Activated T-cell treated with anti-CD3 and anti-CD28 coated beads, Interleukin-2, amount 50 U/mL, for 72 hours (primary cell): ENCODE data around the gene CMTM8. TPM values are rescaled to one million over a fixed set of nuclear protein-coding genes. Genes with fewer than 3 reads are reported as not detected.
A peak's percentile ranks its signal among the peaks of the same experiment; 100 is the strongest.

ENCODE experiments used
- ATAC-seq, 2 donors: fragments of 150-1000 bp; cut with Tn5 transposase; replicated peaks in 1 of 2; 2 replicates each; pipeline ENCODE4 v1.10.0; 2021; ENCODE audit warnings: moderate library complexity in 2 of 2, mild to moderate bottlenecking in 1 of 2
- DNase-seq, 2 donors: peaks; one replicate each; pipeline ENCODE4 v3.0.0; 2021 to 2022; ENCODE audit warnings: mixed read lengths in 1 of 2
- H3K27ac Mint-ChIP-seq: one replicate; pipeline ENCODE4 v1.8.0; 2022; ENCODE audit warnings: mild to moderate bottlenecking, moderate library complexity, mixed read lengths
- H3K27me3 Mint-ChIP-seq: one replicate; pipeline ENCODE4 v1.8.0; 2022; ENCODE audit warnings: low read depth, mixed read lengths
- H3K36me3 Mint-ChIP-seq, 2 donors: one replicate each; pipeline ENCODE4 v1.8.0; 2022; ENCODE audit warnings: mixed read lengths in 2 of 2, mild to moderate bottlenecking in 1 of 2; ENCODE audit not compliant: insufficient read depth in 2 of 2
- H3K4me1 Mint-ChIP-seq: one replicate; pipeline ENCODE4 v1.8.0; 2022; ENCODE audit warnings: low read depth, mixed read lengths
- H3K4me3 Mint-ChIP-seq, 2 donors: one replicate each; pipeline ENCODE4 v1.8.0; 2022; ENCODE audit warnings: mild to moderate bottlenecking in 2 of 2, mixed read lengths in 2 of 2, moderate library complexity in 2 of 2
- H3K9me3 Mint-ChIP-seq, 2 donors: one replicate each; pipeline ENCODE4 v1.8.0; 2022; ENCODE audit warnings: mixed read lengths in 2 of 2
- total RNA-seq, 2 donors: library from RNA; stranded (reverse); gene quantifications; one replicate each; pipeline ENCODE4 v1.2.3, GENCODE V29; 2022

CMTM8 gene
- total RNA-seq, 2 donors from 2014 or later: 7.1 to 9.0 TPM

DNA sequence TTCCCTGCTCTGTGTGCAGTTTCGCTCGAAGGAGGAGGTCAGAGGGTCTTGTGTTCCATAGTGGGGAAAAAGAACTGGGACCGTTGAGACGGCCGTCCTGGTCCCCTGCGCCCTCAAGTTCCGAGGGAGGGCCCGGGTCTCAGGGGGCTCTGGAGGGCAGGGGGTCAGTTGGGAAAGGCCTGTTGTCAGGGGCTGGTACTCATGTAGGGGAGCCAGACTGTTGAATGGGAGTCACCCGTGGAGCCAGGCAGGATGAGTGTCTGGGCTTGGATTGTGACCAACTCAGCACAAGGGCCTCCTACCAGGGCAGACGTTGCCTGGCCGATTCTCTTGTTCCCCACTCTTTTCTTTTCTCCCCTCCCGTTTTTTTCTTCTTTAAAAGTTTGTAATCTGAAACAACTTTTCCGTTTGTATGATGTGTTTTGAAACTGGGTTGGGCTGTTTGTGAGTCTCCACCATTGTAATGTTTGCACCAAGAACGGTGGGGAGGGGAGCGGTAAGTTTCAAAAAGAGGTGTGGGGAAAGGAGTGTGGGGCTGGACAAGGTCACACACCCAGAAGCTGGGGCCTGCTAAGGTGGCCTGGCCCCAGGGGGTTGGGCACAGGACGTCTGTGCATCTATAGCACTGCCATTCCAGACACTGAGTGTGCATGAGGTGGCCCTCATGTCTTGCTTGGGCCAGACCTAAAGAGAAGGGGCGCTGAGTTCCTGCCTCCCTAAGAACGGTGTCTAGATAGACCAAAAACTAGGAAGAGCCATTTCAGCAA lies 154.2 kb downstream of the CMTM8 start:
- Mint-ChIP-seq H3K4me3 (peak overlapping the region; percentile 99), H3K36me3 (peaks cover 5 to 6% of the 10 kb centered on the region in 2 donors), H3K27ac (peak overlapping the region; percentile 98), H3K9me3 (no peaks in the 10 kb centered on the region), H3K4me1 (peaks cover 64% of the 10 kb centered on the region), H3K27me3 (no peaks in the 10 kb centered on the region)
- DNase-seq (peak; percentile 33 to 39), ATAC-seq (peak; percentile 44 to 48)

DNA sequence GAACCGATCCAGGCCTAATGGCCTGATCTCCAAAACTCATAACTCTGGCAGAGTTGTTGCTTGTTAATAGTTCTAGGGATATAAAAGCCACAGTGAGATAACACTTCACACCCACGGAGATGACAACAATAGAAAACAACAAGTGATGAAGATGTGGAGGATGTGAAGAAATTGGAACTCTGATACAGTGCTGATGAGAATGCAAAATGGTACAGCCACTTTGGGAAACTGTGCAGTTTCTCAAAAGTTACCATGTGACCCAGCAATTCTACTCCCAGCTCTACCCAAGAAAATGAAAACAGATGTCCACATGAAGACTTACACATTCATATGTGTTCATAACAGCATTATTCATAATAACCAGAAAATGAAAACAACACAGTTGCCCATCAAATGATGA lies 157.0 kb downstream of the CMTM8 start:
- Mint-ChIP-seq H3K4me3 (peak overlapping the region in 1 of 2 donors; percentile 99), H3K4me1 (peaks cover 72% of the 10 kb centered on the region), H3K27ac (peak overlapping the region; percentile 85), H3K36me3 (peaks cover 5 to 6% of the 10 kb centered on the region in 2 donors), H3K27me3 (no peaks in the 10 kb centered on the region), H3K9me3 (no peaks in the 10 kb centered on the region)
- DNase-seq (no peak), ATAC-seq (peak in 1 of 2 donors; percentile 7)

- Mint-ChIP-seq H3K27ac (peak overlapping the region; percentile 21), H3K27me3 (no peaks in the 10 kb centered on the region), H3K4me3 (no peak overlapping the region), H3K36me3 (peaks cover 0 to 4% of the 10 kb centered on the region in 2 donors), H3K9me3 (no peaks in the 10 kb centered on the region), H3K4me1 (peaks cover 77% of the 10 kb centered on the region)
- DNase-seq (no peak), ATAC-seq (no peak)
Measured at GRCh38 chr3:32397941-32398340, 159.5 kb downstream of the CMTM8 start.

DNA sequence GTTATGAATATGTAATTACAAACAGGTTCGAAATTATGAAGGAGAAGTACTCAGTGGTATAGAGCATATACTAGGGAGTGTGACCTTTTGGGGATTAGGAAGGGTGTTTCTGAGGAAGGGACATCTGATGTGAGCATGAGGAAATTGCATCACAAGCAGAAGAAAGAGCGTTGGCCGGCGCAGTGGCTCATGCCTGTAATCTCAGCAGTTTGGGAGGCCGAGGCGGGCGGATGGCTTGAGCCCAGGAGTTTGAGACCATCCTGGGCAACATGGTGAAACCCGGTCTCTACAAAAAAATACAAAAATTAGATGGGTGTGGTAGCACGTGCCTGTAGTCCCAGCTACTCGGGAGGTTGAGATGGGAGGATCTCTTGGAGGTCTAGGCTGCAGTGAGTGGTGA lies 160.1 kb downstream of the CMTM8 start:
- Mint-ChIP-seq H3K4me1 (peaks cover 77% of the 10 kb centered on the region), H3K27ac (peak overlapping the region; percentile 42), H3K9me3 (no peaks in the 10 kb centered on the region), H3K4me3 (peak overlapping the region in 1 of 2 donors; percentile 29), H3K27me3 (no peaks in the 10 kb centered on the region), H3K36me3 (peaks cover 0 to under 1% of the 10 kb centered on the region in 2 donors)
- ATAC-seq (no peak), DNase-seq (no peak)

DNA sequence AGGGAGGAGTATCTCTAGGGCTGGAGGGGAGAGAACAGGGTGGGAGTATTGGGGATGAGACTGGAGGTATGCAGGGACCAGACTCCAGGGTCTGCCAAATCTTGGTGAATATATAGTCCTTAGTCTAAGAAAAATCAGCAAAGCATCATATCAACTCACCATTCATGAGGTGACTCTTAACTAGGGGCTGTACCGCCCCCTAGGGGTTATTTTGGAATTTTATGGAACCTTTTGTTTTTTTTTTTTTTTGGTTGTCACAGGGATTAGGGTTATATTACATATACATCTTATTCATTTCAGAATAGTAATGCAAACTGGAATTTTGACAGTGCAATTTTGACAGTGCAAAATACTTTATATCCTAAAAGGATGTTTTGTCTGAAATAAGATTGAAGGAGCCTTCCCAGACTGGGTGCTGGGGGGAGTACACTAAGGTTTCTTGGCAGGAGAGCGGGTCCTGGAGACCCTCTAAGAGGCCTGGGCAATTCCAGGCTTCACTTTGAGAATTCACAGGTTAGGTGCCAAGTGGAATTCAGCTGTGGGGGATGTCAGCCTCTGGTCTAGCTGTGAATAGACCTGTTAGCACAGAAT lies 160.6 kb downstream of the CMTM8 start:
- H3K27me3 Mint-ChIP-seq: no peaks in the 10 kb centered on the region
- peak overlapping the region; percentile 38 for H3K27ac Mint-ChIP-seq
- H3K4me3 Mint-ChIP-seq: peak overlapping the region in 1 of 2 donors; percentile 17
- DNase-seq (peak; percentile 41 to 70), ATAC-seq (peak; percentile 51 to 55)
- H3K36me3 Mint-ChIP-seq: peaks cover 0 to 2% of the 10 kb centered on the region in 2 donors
- H3K4me1 Mint-ChIP-seq: peaks cover 77% of the 10 kb centered on the region
- no peaks in the 10 kb centered on the region for H3K9me3 Mint-ChIP-seq

- peaks cover 68% of the 10 kb centered on the region for H3K4me1 Mint-ChIP-seq
- no peak for DNase-seq
- ATAC-seq: peak; percentile 2 to 17
- peaks cover 2 to 8% of the 10 kb centered on the region in 2 donors for H3K36me3 Mint-ChIP-seq
- peak overlapping the region; percentile 91 for H3K27ac Mint-ChIP-seq
- H3K4me3 Mint-ChIP-seq: peak overlapping the region; percentile 88 to 95
- no peaks in the 10 kb centered on the region for H3K27me3 Mint-ChIP-seq
- H3K9me3 Mint-ChIP-seq: no peaks in the 10 kb centered on the region
Measured at GRCh38 chr3:32401126-32401525, 162.6 kb downstream of the CMTM8 start.

DNA sequence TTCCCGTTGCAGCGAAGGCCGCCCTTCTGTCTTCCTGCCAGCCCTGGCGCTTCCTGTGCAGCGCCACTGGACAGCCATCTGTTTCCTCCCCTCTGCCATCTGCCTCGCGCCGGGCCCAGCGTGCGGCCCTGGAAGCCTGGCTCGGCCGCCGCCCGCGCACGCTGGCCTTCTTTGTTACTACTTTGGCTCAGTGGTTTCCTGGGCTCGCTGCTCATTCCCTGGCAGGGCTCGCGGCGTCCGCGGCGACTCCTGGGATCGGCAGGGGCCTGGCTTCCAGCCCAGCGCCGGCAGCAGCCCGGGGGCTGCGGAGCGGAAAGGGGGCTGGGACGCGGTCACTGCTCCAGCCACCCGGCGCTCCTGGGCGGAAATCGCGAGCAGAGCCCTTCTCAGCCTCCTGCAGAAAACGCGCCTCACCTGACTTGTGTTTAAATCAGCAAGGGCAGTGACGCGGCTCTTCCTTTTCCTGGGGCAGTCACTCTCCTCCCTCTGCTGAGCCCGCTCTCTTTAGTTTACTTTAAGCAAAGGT lies 163.1 kb downstream of the CMTM8 start:
- Mint-ChIP-seq H3K36me3 (peaks cover 2 to 8% of the 10 kb centered on the region in 2 donors), H3K4me1 (peaks cover 71% of the 10 kb centered on the region), H3K27me3 (no peaks in the 10 kb centered on the region), H3K4me3 (peak overlapping the region; percentile 88 to 95), H3K9me3 (no peaks in the 10 kb centered on the region), H3K27ac (peak overlapping the region; percentile 100)
- DNase-seq (peak; percentile 65 to 67), ATAC-seq (peak; percentile 71 to 83)

DNA sequence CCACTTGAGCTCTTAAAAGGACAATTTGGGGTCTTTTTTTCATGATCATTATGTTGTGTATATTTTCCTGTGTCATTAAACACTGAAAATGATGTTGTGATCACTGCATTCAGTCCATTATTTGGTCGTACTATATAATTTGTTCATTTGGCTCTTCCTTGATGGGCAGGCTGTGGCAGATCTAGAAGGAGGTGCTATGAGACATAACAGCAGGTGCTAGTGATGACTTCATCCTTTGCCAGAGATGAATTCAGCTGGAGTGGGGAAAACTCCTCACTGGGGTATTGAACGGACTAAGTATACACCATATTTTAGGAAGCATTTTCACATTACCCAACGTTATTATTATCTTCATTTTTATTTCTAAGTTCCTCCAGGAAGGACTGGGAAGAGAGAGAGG lies 165.2 kb downstream of the CMTM8 start:
- ATAC-seq (no peak), DNase-seq (no peak)
- peak overlapping the region; percentile 5 to 60 for H3K4me3 Mint-ChIP-seq
- H3K9me3 Mint-ChIP-seq: no peaks in the 10 kb centered on the region
- H3K36me3 Mint-ChIP-seq: peaks cover 2 to 8% of the 10 kb centered on the region in 2 donors
- peaks cover 80% of the 10 kb centered on the region for H3K4me1 Mint-ChIP-seq
- H3K27ac Mint-ChIP-seq: peak overlapping the region; percentile 90
- H3K27me3 Mint-ChIP-seq: no peaks in the 10 kb centered on the region

DNA sequence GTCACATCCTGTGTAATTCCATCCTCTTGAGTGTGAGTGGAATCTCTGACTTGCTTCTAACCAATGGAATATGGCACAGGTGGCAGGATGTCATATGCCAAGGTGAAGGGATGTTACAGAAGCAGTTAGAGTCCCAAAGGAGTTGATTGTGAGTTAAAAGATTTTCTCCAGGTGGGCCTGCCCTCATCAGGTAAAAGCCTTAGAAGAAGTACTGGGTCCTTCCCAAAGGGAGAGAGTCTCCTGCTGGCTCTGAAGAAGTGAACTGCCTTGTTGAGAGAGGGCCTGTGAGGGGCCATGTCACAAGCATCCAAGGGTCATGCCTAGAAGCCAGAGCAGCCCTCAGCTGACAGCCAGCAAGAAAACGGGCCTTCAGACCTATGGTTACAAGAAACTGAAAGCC lies 166.2 kb downstream of the CMTM8 start:
- Mint-ChIP-seq H3K4me3 (no peak overlapping the region), H3K27me3 (no peaks in the 10 kb centered on the region), H3K27ac (peak overlapping the region; percentile 68), H3K4me1 (peaks cover 78% of the 10 kb centered on the region), H3K9me3 (no peaks in the 10 kb centered on the region), H3K36me3 (peaks cover 2 to 8% of the 10 kb centered on the region in 2 donors)
- no peak for ATAC-seq
- DNase-seq: no peak

DNA sequence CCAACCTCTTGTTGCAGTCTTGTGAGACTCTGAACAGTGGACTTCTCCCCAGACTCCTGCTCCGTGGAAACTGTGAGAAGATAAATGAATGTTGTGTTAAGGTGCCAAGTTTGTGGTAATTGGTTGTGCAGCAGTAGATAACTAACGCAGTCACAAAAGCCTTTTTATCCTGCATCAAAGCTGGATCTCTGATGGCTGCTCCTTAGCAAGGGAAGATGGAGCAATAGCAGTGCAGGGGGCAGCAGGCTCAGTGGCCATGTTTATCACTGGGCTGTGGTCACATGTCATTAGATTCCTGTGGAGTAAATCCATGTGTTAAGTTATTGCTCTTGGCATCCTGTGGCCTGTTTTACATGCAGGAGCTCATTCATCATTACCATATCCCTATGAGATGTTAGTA lies 166.7 kb downstream of the CMTM8 start:
- H3K4me3 Mint-ChIP-seq: no peak overlapping the region
- H3K27ac Mint-ChIP-seq: no peak overlapping the region
- peaks cover 2 to 8% of the 10 kb centered on the region in 2 donors for H3K36me3 Mint-ChIP-seq
- no peaks in the 10 kb centered on the region for H3K9me3 Mint-ChIP-seq
- ATAC-seq (no peak), DNase-seq (no peak)
- peaks cover 80% of the 10 kb centered on the region for H3K4me1 Mint-ChIP-seq
- H3K27me3 Mint-ChIP-seq: no peaks in the 10 kb centered on the region

GRCh38 chr3:32405711-32406323 lies 167.3 kb downstream of the CMTM8 start:
- Mint-ChIP-seq H3K27me3 (no peaks in the 10 kb centered on the region), H3K27ac (peak overlapping the region; percentile 8), H3K4me3 (no peak overlapping the region), H3K9me3 (no peaks in the 10 kb centered on the region), H3K36me3 (peaks cover 2 to 8% of the 10 kb centered on the region in 2 donors), H3K4me1 (peaks cover 80% of the 10 kb centered on the region)
- DNase-seq (no peak), ATAC-seq (no peak)

DNA sequence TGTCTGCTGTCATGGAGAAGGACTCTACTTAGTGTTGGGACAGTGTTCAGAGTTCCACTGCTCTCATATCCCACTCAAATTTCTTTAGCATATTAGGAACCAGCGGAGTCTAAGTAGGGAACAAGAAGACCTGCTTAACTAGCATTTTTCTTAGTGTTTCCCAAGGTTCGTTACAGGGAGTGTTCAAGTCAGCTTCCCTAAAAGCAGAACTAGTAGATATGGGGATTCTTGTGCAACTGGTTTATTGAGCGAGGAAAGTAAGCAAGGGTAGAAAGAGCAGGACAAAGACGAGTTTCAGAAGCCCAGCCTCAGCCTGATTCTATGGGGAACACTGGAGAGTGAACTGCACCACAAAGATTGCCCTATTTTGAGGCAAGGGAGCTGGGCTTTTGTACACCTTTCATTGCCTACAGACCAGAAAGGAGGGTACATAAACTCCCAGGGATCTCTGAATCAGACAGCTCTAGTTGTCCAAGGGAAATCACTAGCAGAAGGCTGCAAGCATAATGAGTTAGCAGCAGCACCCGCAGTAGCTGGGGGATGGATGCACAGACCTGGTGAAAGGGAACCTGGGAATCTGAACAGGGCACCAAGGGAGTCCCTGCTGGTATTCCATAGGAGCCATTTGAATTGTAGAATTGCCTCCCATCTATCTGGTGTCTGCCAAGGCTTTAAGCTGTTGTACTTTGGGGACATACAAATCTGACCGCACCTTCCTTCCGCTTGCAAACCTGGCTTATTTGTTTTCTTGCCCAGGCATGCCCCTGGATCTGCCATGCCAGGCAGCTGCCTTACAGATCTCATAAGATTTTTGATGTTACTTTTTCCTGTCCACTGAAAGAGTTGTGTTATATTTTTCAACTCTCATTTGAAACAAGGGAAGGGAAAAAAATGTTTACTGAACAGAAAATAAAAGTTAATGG lies 168.3 kb downstream of the CMTM8 start:
- peak overlapping the region; percentile 8 for H3K27ac Mint-ChIP-seq
- no peak for ATAC-seq

More for the DNA sequence above, 168.3 kb downstream of the CMTM8 start:
- peaks cover 76% of the 10 kb centered on the region for H3K4me1 Mint-ChIP-seq
- H3K27me3 Mint-ChIP-seq: no peaks in the 10 kb centered on the region
- no peaks in the 10 kb centered on the region for H3K9me3 Mint-ChIP-seq
- H3K4me3 Mint-ChIP-seq: no peak overlapping the region
- DNase-seq: no peak
- peaks cover 2 to 11% of the 10 kb centered on the region in 2 donors for H3K36me3 Mint-ChIP-seq
